Renal cortical epithelial cell (primary cell): ENCODE measurements around the gene LCN1. TPM values are rescaled to one million over a fixed set of nuclear protein-coding genes. Genes with fewer than 3 reads are reported as not detected.
"Not testable (repeated sequence)": the region's sequence is repeated elsewhere in the genome, so short reads cannot be mapped to it uniquely, and the experiment has no call there.

Experiments used
- DNase-seq: peaks from one replicate; pipeline ENCODE4 v3.0.0-alpha.2; 2011; ENCODE audit warnings: low read depth
- total RNA-seq: library from RNA; depleted of rRNA; stranded (reverse); fragments of >200 nt; gene quantifications from 2 replicates; pipeline ENCODE4 v1.2.3, GENCODE V29; 2014

Gene LCN1
- total RNA-seq, 1 donor from 2014 or later, result not detected

- DNase-seq, result no peak
Observed at GRCh38 chr9:135522137-135522877, 1.1 kb downstream of the LCN1 start.

- DNase-seq, result no peak
Observed at GRCh38 chr9:135522931-135523330, 1.7 kb downstream of the LCN1 start.

- DNase-seq, result no peak
Observed at GRCh38 chr9:135523521-135524129, 2.4 kb downstream of the LCN1 start.

- no peak for DNase-seq
Observed at GRCh38 chr9:135524130-135524861, 3.1 kb downstream of the LCN1 start.

- no peak for DNase-seq
Observed at GRCh38 chr9:135525241-135526088, 4.2 kb downstream of the LCN1 start.

- DNase-seq, result no peak
Observed at GRCh38 chr9:135526089-135526729, 5.0 kb downstream of the LCN1 start.

- DNase-seq, result no peak
Observed at GRCh38 chr9:135526730-135527571, 5.7 kb downstream of the LCN1 start.

GRCh38 chr9:135528842-135529435 lies 7.7 kb downstream of the LCN1 start:
- not testable (repeated sequence) for DNase-seq

GRCh38 chr9:135530146-135530545 lies 8.9 kb downstream of the LCN1 start:
- no peak for DNase-seq

GRCh38 chr9:135531096-135531495 lies 9.9 kb downstream of the LCN1 start:
- DNase-seq, result no peak

- DNase-seq, result no peak
Observed at GRCh38 chr9:135533113-135533512, 11.9 kb downstream of the LCN1 start.

GRCh38 chr9:135533674-135534073 lies 12.4 kb downstream of the LCN1 start:
- DNase-seq, result no peak

- not testable (repeated sequence) for DNase-seq
Observed at GRCh38 chr9:135534192-135534711, 13.0 kb downstream of the LCN1 start.

- DNase-seq, result not testable (repeated sequence)
Observed at GRCh38 chr9:135534826-135535225, 13.6 kb downstream of the LCN1 start.

- DNase-seq, result not testable (repeated sequence)
Observed at GRCh38 chr9:135535631-135536030, 14.4 kb downstream of the LCN1 start.

GRCh38 chr9:135536216-135536615 lies 15.0 kb downstream of the LCN1 start:
- no peak for DNase-seq

- peak; percentile 38 for DNase-seq
Observed at GRCh38 chr9:135543262-135543894, 22.1 kb downstream of the LCN1 start.

GRCh38 chr9:135544981-135545635 lies 23.9 kb downstream of the LCN1 start:
- no peak for DNase-seq
